HepG2 (cell line): ENCODE results near the gene UGP2. TPM values are rescaled to one million over a fixed set of nuclear protein-coding genes. Genes with fewer than 3 reads are reported as not detected.
A peak's percentile ranks its signal among the peaks of the same experiment; 100 is the strongest.

Experiments used
- CREB3 ChIP-seq: sonication (generic); formaldehyde crosslinking; IDR thresholded peaks from 2 replicates; pipeline ENCODE4 v1.5.0; 2020; ENCODE audit warnings: missing genetic modification reagents
- CREM ChIP-seq, 2 experiments: sonication (generic) in 1 of 2; formaldehyde crosslinking in 1 of 2; IDR thresholded peaks; 2 replicates each; pipeline versions ENCODE4 v1.4.0 to v1.6.1; 2016 to 2020; ENCODE audit warnings: antibody characterized with exemption in 1 of 2, mild to moderate bottlenecking in 1 of 2, missing genetic modification reagents in 1 of 2
- HHEX ChIP-seq: IDR thresholded peaks from 2 replicates; pipeline ENCODE4 v1.6.1; 2016; ENCODE audit warnings: control low read depth
- KDM5B ChIP-seq: sonication (generic); formaldehyde crosslinking; IDR thresholded peaks from 2 replicates; pipeline ENCODE4 v1.4.0; 2020; ENCODE audit warnings: missing genetic modification reagents, mild to moderate bottlenecking, borderline replicate concordance
- NFATC3 ChIP-seq: sonication (generic); formaldehyde crosslinking; IDR thresholded peaks from 2 replicates; pipeline ENCODE4 v1.5.1; 2020; ENCODE audit warnings: mild to moderate bottlenecking, missing genetic modification reagents
- NFE2 ChIP-seq: sonication (generic); formaldehyde crosslinking; IDR thresholded peaks from 2 replicates; pipeline ENCODE4 v1.4.0; 2020; ENCODE audit warnings: missing genetic modification reagents
- NFKB2 ChIP-seq: sonication (generic); formaldehyde crosslinking; IDR thresholded peaks from 2 replicates; pipeline ENCODE4 v1.4.0; 2020; ENCODE audit warnings: missing genetic modification reagents, borderline replicate concordance
- NFYB ChIP-seq: sonication (generic); formaldehyde crosslinking; IDR thresholded peaks from 2 replicates; pipeline ENCODE4 v1.4.0; 2020; ENCODE audit warnings: missing genetic modification reagents
- NR2F6 ChIP-seq, 2 experiments: IDR thresholded peaks; 2 replicates each; pipeline ENCODE4 v1.6.1; 2016; ENCODE audit warnings: antibody characterized with exemption in 1 of 2, mild to moderate bottlenecking in 1 of 2
- SATB2 ChIP-seq: sonication (generic); formaldehyde crosslinking; IDR thresholded peaks from 2 replicates; pipeline ENCODE4 v1.5.0; 2020; ENCODE audit warnings: missing genetic modification reagents
- SIX1 ChIP-seq: sonication (generic); formaldehyde crosslinking; IDR thresholded peaks from 2 replicates; pipeline ENCODE4 v1.4.0; 2020; ENCODE audit warnings: missing genetic modification reagents, borderline replicate concordance
- TFDP1 ChIP-seq: IDR thresholded peaks from 2 replicates; pipeline ENCODE4 v1.6.1; 2016; ENCODE audit warnings: missing compliant biosample characterization, missing genetic modification reagents, borderline replicate concordance
- ZBTB3 ChIP-seq: sonication (generic); formaldehyde crosslinking; IDR thresholded peaks from 2 replicates; pipeline ENCODE4 v1.4.0; 2020; ENCODE audit warnings: low read depth, mild to moderate bottlenecking, moderate library complexity, missing genetic modification reagents, borderline replicate concordance
- ZMYM2 ChIP-seq: sonication (generic); formaldehyde crosslinking; IDR thresholded peaks from 2 replicates; pipeline ENCODE4 v1.8.0; 2022; ENCODE audit warnings: mild to moderate bottlenecking, missing genetic modification reagents
- ZNF232 ChIP-seq: sonication (generic); formaldehyde crosslinking; IDR thresholded peaks from 2 replicates; pipeline ENCODE4 v1.4.0; 2020; ENCODE audit warnings: missing genetic modification reagents, borderline replicate concordance
- ZNF251 ChIP-seq: sonication (generic); formaldehyde crosslinking; IDR thresholded peaks from 2 replicates; pipeline ENCODE4 v1.9.0; 2021; ENCODE audit warnings: mild to moderate bottlenecking, missing genetic modification reagents
- ZNF33B ChIP-seq: sonication (generic); formaldehyde crosslinking; IDR thresholded peaks from 2 replicates; pipeline ENCODE4 v1.5.1; 2020; ENCODE audit warnings: mild to moderate bottlenecking, missing genetic modification reagents
- ZNF383 ChIP-seq: sonication (generic); formaldehyde crosslinking; IDR thresholded peaks from 2 replicates; pipeline ENCODE4 v1.4.0; 2020; ENCODE audit warnings: missing genetic modification reagents, mild to moderate bottlenecking, borderline replicate concordance
- ZNF431 ChIP-seq: sonication (generic); formaldehyde crosslinking; IDR thresholded peaks from 2 replicates; pipeline ENCODE4 v1.9.0; 2022; ENCODE audit warnings: missing genetic modification reagents, low read depth, mild to moderate bottlenecking, borderline replicate concordance
- ZNF513 ChIP-seq: sonication (generic); formaldehyde crosslinking; conservative IDR thresholded peaks from 2 replicates; pipeline ENCODE4 v1.5.0; 2020; ENCODE audit warnings: missing genetic modification reagents
- ZNF589 ChIP-seq: sonication (generic); formaldehyde crosslinking; conservative IDR thresholded peaks from 2 replicates; pipeline ENCODE4 v1.8.0; 2022; ENCODE audit warnings: mild to moderate bottlenecking, moderate library complexity, missing genetic modification reagents
- ZNF770 ChIP-seq: sonication (generic); formaldehyde crosslinking; IDR thresholded peaks from 2 replicates; pipeline ENCODE4 v1.5.0; 2020; ENCODE audit warnings: mild to moderate bottlenecking, missing genetic modification reagents
- ZNF83 ChIP-seq: sonication (generic); formaldehyde crosslinking; IDR thresholded peaks from 2 replicates; pipeline ENCODE4 v1.4.0; 2020; ENCODE audit warnings: missing genetic modification reagents, mild to moderate bottlenecking, borderline replicate concordance
- ZSCAN20 ChIP-seq: sonication (generic); formaldehyde crosslinking; IDR thresholded peaks from 2 replicates; pipeline ENCODE4 v1.4.0; 2020; ENCODE audit warnings: missing genetic modification reagents, mild to moderate bottlenecking, borderline replicate concordance
- polyA plus RNA-seq, 8 experiments: library from polyadenylated mRNA; depleted of rRNA in 3 of 8; stranded (reverse) in 7 of 8; unstranded in 1 of 8; fragments of >200 nt; fragmentation: Illumina TruSeq in 4 of 8; extraction: Trizol in 4 of 8; gene quantifications; 2 replicates each; pipeline versions ENCODE4 v1.2.1 to v1.2.3, GENCODE V29; 2011 to 2016; ENCODE audit warnings: low read depth in 4 of 8, missing spikeins in 1 of 8, mixed read lengths in 1 of 8; ENCODE audit not compliant: insufficient read depth in 1 of 8
- total RNA-seq, 5 experiments: library from RNA; depleted of rRNA; stranded (reverse); fragments of >200 nt; fragmentation: Illumina TruSeq; extraction: Trizol; gene quantifications; 2 replicates each; pipeline ENCODE4 v1.2.3, GENCODE V29; 2016; ENCODE audit warnings: low read depth in 1 of 5

Gene UGP2
- total and polyA plus RNA-seq, 2 of the 13 experiments (the other 11 are each of a cell fraction or from before 2014, with no cell fraction given): 96.0 to 134 TPM

- TF ChIP-seq TFDP1 (CRISPR knock-in tag) (no peak), KDM5B (CRISPR knock-in tag) (peak; percentile 16; the same call in 1 of the 2 replicates), ZNF383 (CRISPR knock-in tag) (peak; percentile 87; the same call in 1 of the 2 replicates), ZMYM2 (CRISPR knock-in tag) (0 out of 2 replicates have a peak, but pooled peaks have one; percentile 56), ZNF770 (CRISPR knock-in tag) (no peak), ZNF232 (CRISPR knock-in tag) (no peak), SIX1 (CRISPR knock-in tag) (no peak), ZNF83 (0 out of 2 replicates have a peak, but pooled peaks have one; percentile 92), ZNF589 (CRISPR knock-in tag) (no peak), HHEX (CRISPR knock-in tag) (no peak), NFKB2 (no peak), NFATC3 (peak; percentile 74; the same call in 1 of the 2 replicates), NFYB (no peak), NFE2 (no peak), SATB2 (CRISPR knock-in tag) (no peak; the same call in 1 of the 2 replicates), ZNF513 (no peak), ZNF431 (no peak), ZBTB3 (0 out of 2 replicates have a peak, but pooled peaks have one; percentile 43), CREB3 (0 out of 2 replicates have a peak, but pooled peaks have one; percentile 6), ZNF251 (CRISPR knock-in tag) (peak; percentile 65; the same call in 1 of the 2 replicates), NR2F6 (IDR thresholded peaks at IDR 0.05) (no peak), NR2F6 (CRISPR knock-in tag; IDR thresholded peaks at IDR 0.05) (no peak), ZNF33B (CRISPR knock-in tag) (0 out of 2 replicates have a peak, but pooled peaks have one; percentile 37), CREM (IDR thresholded peaks at IDR 0.05) (no peak), CREM (CRISPR knock-in tag; IDR thresholded peaks at IDR 0.05) (no peak), ZSCAN20 (CRISPR knock-in tag) (no peak; the same call in 1 of the 2 replicates)
Observed at GRCh38 chr2:63840081-63840784, 1.5 kb upstream of the UGP2 start (continued).
